ENCODE data around the gene PNLIPRP1.
A peak's percentile ranks its signal among the peaks of the same experiment; 100 is the strongest.

Gene PNLIPRP1

DNA sequence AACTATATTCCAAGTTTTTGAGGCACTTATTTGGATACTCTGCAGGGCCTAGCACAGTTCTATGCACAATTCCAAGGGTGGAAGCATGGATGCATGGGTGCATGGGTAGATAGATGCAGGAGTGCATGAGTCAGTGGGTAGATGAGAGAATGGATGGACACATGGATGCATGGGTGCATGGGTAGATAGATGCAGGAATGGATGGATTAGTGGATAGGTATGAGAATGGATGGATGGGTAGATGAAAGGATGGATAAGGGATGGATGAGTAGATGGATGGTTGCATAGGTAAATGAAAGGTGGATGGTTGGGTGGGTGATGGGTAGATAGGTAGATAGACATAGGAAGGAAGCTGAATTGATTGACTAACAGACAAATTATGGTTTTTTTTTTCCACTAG, 45.6 kb downstream of the PNLIPRP1 start:
- Histone ChIP-seq H3K9me3 (ENCODE audit: insufficient read depth, low read length, severe bottlenecking) (no peaks in the 10 kb centered on the region), H3K27ac (ENCODE audit: low read length) (no peak overlapping the region), H4K20me1 (ENCODE audit: insufficient read depth, low read length) (no peaks in the 10 kb centered on the region), H3K79me2 (ENCODE audit: insufficient read depth, low read length) (no peaks in the 10 kb centered on the region), H3K9ac (ENCODE audit: low read depth, low read length) (no peak overlapping the region), H3K4me2 (ENCODE audit: insufficient read depth, low read length) (no peak overlapping the region), H3K36me3 (ENCODE audit: insufficient read depth, low read length) (no peaks in the 10 kb centered on the region), H2AFZ (ENCODE audit: low read depth, low read length) (no peak overlapping the region), H3K27me3 (ENCODE audit: insufficient read depth, low read length, poor library complexity) (no peaks in the 10 kb centered on the region), H3K4me3 (ENCODE audit: low read depth in 1 of 2, low read length in 2 of 2) (no peak overlapping the region), H3K4me1 (ENCODE audit: insufficient read depth, low read length) (no peaks in the 10 kb centered on the region)
- DNase-seq = no peak
- no peak for ATAC-seq (ENCODE audit: insufficient read depth, low read depth)
- TF ChIP-seq EZH2 (IDR thresholded peaks at IDR 0.05; ENCODE audit: borderline replicate concordance, low read depth, low read length, severe bottlenecking) (no peak), CTCF (IDR thresholded peaks at IDR 0.05; ENCODE audit: borderline replicate concordance, extremely low read depth, low read length, poor library complexity, severe bottlenecking) (no peak)

- ATAC-seq (ENCODE audit: insufficient read depth, low read depth) (no peak), DNase-seq (no peak)
- Histone ChIP-seq H3K9ac (ENCODE audit: low read depth, low read length) (no peak overlapping the region), H3K27me3 (ENCODE audit: insufficient read depth, low read length, poor library complexity) (no peaks in the 10 kb centered on the region), H2AFZ (ENCODE audit: low read depth, low read length) (no peak overlapping the region), H3K36me3 (ENCODE audit: insufficient read depth, low read length) (no peaks in the 10 kb centered on the region), H4K20me1 (ENCODE audit: insufficient read depth, low read length) (no peaks in the 10 kb centered on the region), H3K4me3 (ENCODE audit: low read depth in 1 of 2, low read length in 2 of 2) (no peak overlapping the region), H3K27ac (ENCODE audit: low read length) (no peak overlapping the region), H3K9me3 (ENCODE audit: insufficient read depth, low read length, severe bottlenecking) (no peaks in the 10 kb centered on the region), H3K4me1 (ENCODE audit: insufficient read depth, low read length) (no peaks in the 10 kb centered on the region), H3K79me2 (ENCODE audit: insufficient read depth, low read length) (no peaks in the 10 kb centered on the region), H3K4me2 (ENCODE audit: insufficient read depth, low read length) (no peak overlapping the region)
- no peak for TF ChIP-seq CTCF (IDR thresholded peaks at IDR 0.05; ENCODE audit: borderline replicate concordance, extremely low read depth, low read length, poor library complexity, severe bottlenecking)
- no peak for TF ChIP-seq EZH2 (IDR thresholded peaks at IDR 0.05; ENCODE audit: borderline replicate concordance, low read depth, low read length, severe bottlenecking)
Measured at GRCh38 chr10:116636976-116637375, 46.2 kb downstream of the PNLIPRP1 start.

- Histone ChIP-seq H3K79me2 (ENCODE audit: insufficient read depth, low read length) (no peaks in the 10 kb centered on the region), H4K20me1 (ENCODE audit: insufficient read depth, low read length) (no peaks in the 10 kb centered on the region), H3K36me3 (ENCODE audit: insufficient read depth, low read length) (no peaks in the 10 kb centered on the region), H3K4me1 (ENCODE audit: insufficient read depth, low read length) (no peaks in the 10 kb centered on the region), H2AFZ (ENCODE audit: low read depth, low read length) (no peak overlapping the region), H3K9ac (ENCODE audit: low read depth, low read length) (no peak overlapping the region), H3K9me3 (ENCODE audit: insufficient read depth, low read length, severe bottlenecking) (no peaks in the 10 kb centered on the region), H3K27ac (ENCODE audit: low read length) (no peak overlapping the region), H3K4me3 (ENCODE audit: low read depth in 1 of 2, low read length in 2 of 2) (no peak overlapping the region), H3K27me3 (ENCODE audit: insufficient read depth, low read length, poor library complexity) (no peaks in the 10 kb centered on the region), H3K4me2 (ENCODE audit: insufficient read depth, low read length) (no peak overlapping the region)
- TF ChIP-seq EZH2 (IDR thresholded peaks at IDR 0.05; ENCODE audit: borderline replicate concordance, low read depth, low read length, severe bottlenecking) (no peak), CTCF (IDR thresholded peaks at IDR 0.05; ENCODE audit: borderline replicate concordance, extremely low read depth, low read length, poor library complexity, severe bottlenecking) (no peak)
- DNase-seq (peak; percentile 37), ATAC-seq (ENCODE audit: insufficient read depth, low read depth) (peak; percentile 99)
Measured at GRCh38 chr10:116637830-116638229, 47.1 kb downstream of the PNLIPRP1 start.

GRCh38 chr10:116646502-116646901, 55.7 kb downstream of the PNLIPRP1 start:
- TF ChIP-seq EZH2 (IDR thresholded peaks at IDR 0.05; ENCODE audit: borderline replicate concordance, low read depth, low read length, severe bottlenecking) = no peak
- TF ChIP-seq CTCF (IDR thresholded peaks at IDR 0.05; ENCODE audit: borderline replicate concordance, extremely low read depth, low read length, poor library complexity, severe bottlenecking) = no peak
- H2AFZ ChIP-seq (ENCODE audit: low read depth, low read length) = no peak overlapping the region
- no peaks in the 10 kb centered on the region for H3K9me3 ChIP-seq (ENCODE audit: insufficient read depth, low read length, severe bottlenecking)
- H3K4me2 ChIP-seq (ENCODE audit: insufficient read depth, low read length) = no peak overlapping the region
- no peak overlapping the region for H3K4me3 ChIP-seq (ENCODE audit: low read depth in 1 of 2, low read length in 2 of 2)
- DNase-seq = no peak
- H3K27ac ChIP-seq (ENCODE audit: low read length) = no peak overlapping the region
- H3K9ac ChIP-seq (ENCODE audit: low read depth, low read length) = no peak overlapping the region
- H3K27me3 ChIP-seq (ENCODE audit: insufficient read depth, low read length, poor library complexity) = no peaks in the 10 kb centered on the region
- no peaks in the 10 kb centered on the region for H3K4me1 ChIP-seq (ENCODE audit: insufficient read depth, low read length)
- no peaks in the 10 kb centered on the region for H3K79me2 ChIP-seq (ENCODE audit: insufficient read depth, low read length)
- H4K20me1 ChIP-seq (ENCODE audit: insufficient read depth, low read length) = no peaks in the 10 kb centered on the region
- ATAC-seq (ENCODE audit: insufficient read depth, low read depth) = no peak
- H3K36me3 ChIP-seq (ENCODE audit: insufficient read depth, low read length) = no peaks in the 10 kb centered on the region
